ENCODE measurements around the gene MEDAG. TPM values are rescaled to one million over a fixed set of nuclear protein-coding genes. Genes with fewer than 3 reads are reported as not detected.
A peak's percentile ranks its signal among the peaks of the same experiment; 100 is the strongest.

Gene MEDAG
- under 1 TPM in 1 of 2 donors, not detected in 1; 0.09 TPM for total RNA-seq

DNA sequence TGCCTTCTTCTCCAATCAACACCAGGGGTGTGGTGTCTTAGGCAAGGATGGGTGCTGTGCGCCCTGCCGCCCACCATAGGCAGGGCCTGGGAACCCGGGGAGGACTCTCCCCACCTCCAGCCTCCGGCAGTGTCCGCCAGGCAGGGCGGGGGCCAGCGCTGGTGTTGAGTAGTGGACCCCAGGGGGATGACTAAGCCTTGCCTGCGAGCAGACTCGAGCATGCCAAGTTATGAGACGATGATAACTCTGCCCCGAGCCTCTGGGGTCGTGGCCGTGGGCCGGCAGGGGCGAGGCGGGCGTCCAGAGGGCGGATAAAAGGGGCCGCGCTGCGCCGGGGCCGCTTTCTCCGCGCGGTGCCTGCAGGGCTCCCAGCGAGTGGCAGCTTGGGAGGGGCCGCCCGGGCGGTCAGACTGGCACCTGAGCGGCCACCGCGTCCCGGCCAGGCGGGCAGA is at the start of gene MEDAG:
MEDAG (plus strand) TSS at position 340 of the 452 bp plus-strand sequence. CDS start 245 bp downstream, outside the sequence.
- no peak for DNase-seq
- Mint-ChIP-seq H3K27ac (no peak within 1 kb of the TSS), H3K36me3 (ENCODE audit: insufficient read depth in 2 of 2) (no peaks in the 10 kb centered on the region), H3K4me1 (ENCODE audit: low read depth) (peaks cover 12% of the 10 kb centered on the region), H3K27me3 (ENCODE audit: low read depth) (peaks cover 79% of the 10 kb centered on the region), H3K9me3 (peaks cover 0 to 3% of the 10 kb centered on the region in 2 donors), H3K4me3 (peak within 1 kb of the TSS in 1 of 2 donors; percentile 52)
- no peak for ATAC-seq (replicated peaks in 1 of 2)

DNA sequence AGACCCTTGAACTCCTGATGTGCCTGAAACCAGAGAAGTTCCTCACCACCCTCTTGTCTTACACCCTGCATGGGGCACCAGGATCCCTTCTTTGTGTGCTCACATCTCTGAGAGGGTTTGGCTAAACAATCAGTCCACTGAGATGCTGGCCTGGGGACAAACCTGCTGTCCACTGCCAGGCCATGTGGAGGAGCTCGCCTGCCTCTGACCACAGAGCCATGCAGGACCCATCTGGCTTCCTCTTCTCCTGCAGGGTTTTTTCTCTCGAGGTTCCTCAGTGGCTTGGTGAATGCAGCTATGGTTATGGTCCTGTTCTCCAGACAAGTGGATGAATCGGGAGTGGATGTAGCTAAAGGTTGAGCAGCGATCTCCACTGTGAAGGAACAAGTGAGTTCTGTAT is 49.1 kb upstream of the MEDAG start:
- DNase-seq, result no peak
- peaks cover 5% of the 10 kb centered on the region for H3K4me1 Mint-ChIP-seq (ENCODE audit: low read depth)
- H3K4me3 Mint-ChIP-seq, result no peak overlapping the region
- no peak overlapping the region for H3K27ac Mint-ChIP-seq
- peaks cover 9% of the 10 kb centered on the region for H3K27me3 Mint-ChIP-seq (ENCODE audit: low read depth)
- H3K9me3 Mint-ChIP-seq, result no peaks in the 10 kb centered on the region
- ATAC-seq (replicated peaks in 1 of 2), result no peak
- no peaks in the 10 kb centered on the region for H3K36me3 Mint-ChIP-seq (ENCODE audit: insufficient read depth in 2 of 2)

DNA sequence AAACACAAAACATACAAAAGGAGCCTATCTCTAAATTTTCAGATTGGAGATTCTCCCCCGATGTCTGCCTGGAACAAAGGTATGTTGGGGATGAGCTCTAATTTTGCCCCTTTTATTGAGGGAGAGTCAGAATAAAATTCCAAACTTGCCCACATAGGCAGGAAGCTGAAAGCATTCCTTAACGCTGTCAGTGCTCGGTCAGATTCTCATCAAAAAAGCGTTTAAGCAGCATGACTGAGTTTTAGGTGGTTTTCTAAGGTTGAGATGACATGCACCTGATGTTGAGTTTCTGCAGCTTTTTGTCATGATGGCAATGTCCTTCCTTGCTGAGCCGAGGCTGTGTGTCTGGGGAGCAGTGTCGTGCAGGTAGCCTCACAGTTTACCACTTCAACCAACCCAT is 48.4 kb upstream of the MEDAG start:
- Mint-ChIP-seq H3K4me1 (ENCODE audit: low read depth) (peaks cover under 1% of the 10 kb centered on the region), H3K27ac (no peak overlapping the region), H3K4me3 (no peak overlapping the region), H3K36me3 (ENCODE audit: insufficient read depth in 2 of 2) (no peaks in the 10 kb centered on the region), H3K9me3 (no peaks in the 10 kb centered on the region), H3K27me3 (ENCODE audit: low read depth) (peaks cover 9% of the 10 kb centered on the region)
- DNase-seq (no peak), ATAC-seq (replicated peaks in 1 of 2) (no peak)

DNA sequence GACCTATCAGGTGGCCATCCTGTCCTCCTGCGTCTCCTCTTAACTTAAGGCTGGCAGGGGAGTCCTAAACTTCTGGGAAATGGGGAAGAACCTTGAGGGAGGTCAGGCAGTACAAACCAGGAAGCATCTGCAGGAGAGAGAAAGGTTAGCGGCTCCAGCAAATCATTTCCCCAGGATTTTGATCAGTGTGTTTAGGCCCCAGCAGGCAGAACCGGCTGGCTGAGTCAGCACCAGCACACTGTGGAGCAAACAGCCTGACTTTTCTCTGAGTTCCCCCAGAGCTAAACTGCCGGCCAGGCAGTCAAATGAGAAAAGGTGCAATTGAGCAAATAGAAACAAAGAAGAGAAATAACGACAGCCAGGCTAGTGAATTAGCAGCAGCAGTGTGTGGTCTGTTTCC is 46.7 kb upstream of the MEDAG start:
- peaks cover 9% of the 10 kb centered on the region for H3K27me3 Mint-ChIP-seq (ENCODE audit: low read depth)
- H3K36me3 Mint-ChIP-seq (ENCODE audit: insufficient read depth in 2 of 2), result no peaks in the 10 kb centered on the region

DNA sequence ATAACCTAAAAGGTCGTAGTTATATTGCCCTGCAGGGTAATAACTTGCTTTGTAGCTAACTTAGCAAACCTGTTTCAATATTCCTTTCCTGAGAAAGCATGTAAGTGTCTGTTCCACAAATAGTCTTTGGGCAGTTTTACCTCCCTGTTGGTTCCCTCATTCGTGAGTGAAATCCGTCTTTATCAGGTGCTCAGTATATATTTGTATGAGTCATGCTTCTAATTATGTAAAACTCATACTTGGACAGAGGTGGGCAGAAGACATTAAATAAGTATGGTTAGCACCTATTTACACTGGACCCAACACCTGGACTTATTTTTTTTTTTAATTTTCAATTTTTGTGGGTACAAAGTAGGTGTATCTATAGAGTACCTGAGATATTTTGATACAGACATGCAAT is 44.9 kb upstream of the MEDAG start:
- Mint-ChIP-seq H3K27me3 (ENCODE audit: low read depth) (peaks cover 15% of the 10 kb centered on the region), H3K9me3 (no peaks in the 10 kb centered on the region), H3K36me3 (ENCODE audit: insufficient read depth in 2 of 2) (no peaks in the 10 kb centered on the region), H3K4me1 (ENCODE audit: low read depth) (peaks cover 11% of the 10 kb centered on the region), H3K27ac (no peak overlapping the region), H3K4me3 (no peak overlapping the region)
- ATAC-seq (replicated peaks in 1 of 2) (no peak), DNase-seq (no peak)

More for the DNA sequence above, 46.7 kb upstream of the MEDAG start:
- DNase-seq (no peak), ATAC-seq (replicated peaks in 1 of 2) (no peak)
- H3K4me1 Mint-ChIP-seq (ENCODE audit: low read depth), result no peaks in the 10 kb centered on the region
- H3K4me3 Mint-ChIP-seq, result no peak overlapping the region
- H3K9me3 Mint-ChIP-seq, result no peaks in the 10 kb centered on the region
- H3K27ac Mint-ChIP-seq, result no peak overlapping the region

DNA sequence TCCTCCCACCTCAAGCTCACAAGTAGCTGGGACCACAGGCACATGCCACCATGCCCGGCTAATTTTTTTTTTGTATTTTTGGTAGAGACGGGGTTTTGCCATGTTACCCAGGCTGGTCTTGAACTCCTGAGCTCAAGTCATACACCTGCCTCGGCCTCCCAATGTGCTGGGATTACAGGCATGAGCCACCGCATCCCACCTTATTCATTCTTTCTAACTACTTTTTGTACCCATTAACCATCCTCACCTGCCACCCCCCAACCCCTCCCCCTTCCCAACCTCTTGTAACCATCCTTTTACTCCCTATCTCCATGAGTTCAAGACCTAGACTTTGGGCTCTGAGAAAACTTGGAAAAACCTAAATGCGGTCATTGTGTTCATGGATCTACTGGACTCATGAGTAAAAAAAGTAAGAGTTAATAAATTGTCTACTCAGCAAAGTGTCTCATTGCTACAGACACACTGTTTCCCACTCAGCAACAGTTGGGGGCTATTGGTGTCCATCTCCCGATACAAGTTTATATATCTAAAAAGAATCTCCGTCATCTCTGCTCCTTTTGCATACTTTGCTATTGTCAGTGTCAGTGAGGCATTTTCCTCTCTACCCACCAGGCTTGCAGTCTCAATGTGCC is 44.1 kb upstream of the MEDAG start:
- no peak overlapping the region for H3K4me3 Mint-ChIP-seq
- peaks cover 11% of the 10 kb centered on the region for H3K4me1 Mint-ChIP-seq (ENCODE audit: low read depth)
- ATAC-seq (replicated peaks in 1 of 2) (no peak), DNase-seq (no peak)
- H3K9me3 Mint-ChIP-seq, result no peaks in the 10 kb centered on the region
- no peaks in the 10 kb centered on the region for H3K36me3 Mint-ChIP-seq (ENCODE audit: insufficient read depth in 2 of 2)
- H3K27me3 Mint-ChIP-seq (ENCODE audit: low read depth), result peaks cover 17% of the 10 kb centered on the region
- no peak overlapping the region for H3K27ac Mint-ChIP-seq

DNA sequence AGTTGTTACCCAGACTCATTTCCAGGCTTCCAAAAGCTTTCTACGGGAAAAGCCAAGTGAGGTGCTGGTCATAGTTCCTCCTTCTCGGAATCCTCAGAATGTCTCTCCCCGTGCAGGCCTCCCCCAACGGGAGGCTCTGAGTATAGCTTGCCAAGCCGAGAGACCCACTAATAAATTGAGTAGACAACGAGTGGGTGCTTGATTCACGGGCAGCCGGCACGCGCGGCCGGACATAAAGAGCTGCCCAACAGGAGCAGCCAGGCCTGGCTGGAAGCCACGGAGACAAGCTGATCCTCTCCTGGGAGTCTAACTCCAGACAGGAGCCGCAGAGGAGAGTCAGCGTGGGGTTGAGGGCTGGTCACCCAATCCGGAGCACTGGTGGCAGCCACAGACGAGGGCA is 43.4 kb upstream of the MEDAG start:
- Mint-ChIP-seq H3K4me1 (ENCODE audit: low read depth) (peaks cover 11% of the 10 kb centered on the region), H3K9me3 (no peaks in the 10 kb centered on the region), H3K27me3 (ENCODE audit: low read depth) (peaks cover 12% of the 10 kb centered on the region), H3K36me3 (ENCODE audit: insufficient read depth in 2 of 2) (no peaks in the 10 kb centered on the region), H3K4me3 (no peak overlapping the region), H3K27ac (no peak overlapping the region)
- DNase-seq, result no peak
- no peak for ATAC-seq (replicated peaks in 1 of 2)

DNA sequence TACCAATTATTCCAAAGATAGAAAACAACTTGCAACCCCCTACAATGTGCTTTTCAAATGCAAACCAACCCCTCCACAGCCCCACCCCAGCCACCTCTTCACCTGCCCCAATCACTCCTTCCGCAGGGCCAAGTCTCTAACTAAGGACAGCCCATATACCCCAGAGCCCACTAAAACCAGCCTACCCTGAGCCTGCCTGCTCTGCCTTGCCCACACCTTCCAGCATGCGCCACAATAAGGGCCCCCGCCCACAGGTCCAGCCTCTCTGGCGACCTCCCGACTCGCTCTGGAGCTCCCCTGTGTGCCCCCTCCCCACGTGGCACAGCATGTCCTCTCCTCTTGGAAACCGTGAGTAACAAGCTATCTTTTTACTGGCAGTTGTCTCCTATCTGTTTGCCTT is 42.8 kb upstream of the MEDAG start:
- H3K4me1 Mint-ChIP-seq (ENCODE audit: low read depth), result peaks cover 11% of the 10 kb centered on the region
- H3K27me3 Mint-ChIP-seq (ENCODE audit: low read depth), result peaks cover 12% of the 10 kb centered on the region
- no peaks in the 10 kb centered on the region for H3K9me3 Mint-ChIP-seq
- no peak overlapping the region for H3K27ac Mint-ChIP-seq
- H3K4me3 Mint-ChIP-seq, result no peak overlapping the region
- no peaks in the 10 kb centered on the region for H3K36me3 Mint-ChIP-seq (ENCODE audit: insufficient read depth in 2 of 2)
- DNase-seq, result no peak
- ATAC-seq (replicated peaks in 1 of 2), result no peak

DNA sequence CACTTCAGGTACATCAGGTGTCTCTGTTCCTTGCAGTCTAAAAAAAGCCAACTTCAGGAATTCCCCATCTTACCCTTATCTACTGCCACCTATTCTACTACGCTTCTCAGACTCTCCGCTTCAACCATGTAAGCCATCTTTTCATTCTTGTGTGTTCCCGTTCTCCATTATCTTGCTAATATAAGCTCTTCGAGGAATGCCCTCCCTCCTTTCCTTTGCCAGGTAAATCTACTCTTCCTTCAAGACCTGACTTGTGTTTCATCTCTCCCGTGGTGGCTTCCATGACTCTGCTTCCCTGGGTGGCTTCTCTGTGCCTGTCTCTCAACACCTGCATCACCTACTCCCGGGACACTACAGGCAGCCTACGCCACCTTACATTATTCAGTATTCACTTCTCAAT is 42.3 kb upstream of the MEDAG start:
- ATAC-seq (replicated peaks in 1 of 2) (no peak), DNase-seq (no peak)
- H3K4me3 Mint-ChIP-seq, result no peak overlapping the region
- no peak overlapping the region for H3K27ac Mint-ChIP-seq
- H3K4me1 Mint-ChIP-seq (ENCODE audit: low read depth), result peaks cover 11% of the 10 kb centered on the region
- no peaks in the 10 kb centered on the region for H3K36me3 Mint-ChIP-seq (ENCODE audit: insufficient read depth in 2 of 2)
- peaks cover 12% of the 10 kb centered on the region for H3K27me3 Mint-ChIP-seq (ENCODE audit: low read depth)
- H3K9me3 Mint-ChIP-seq, result no peaks in the 10 kb centered on the region

DNA sequence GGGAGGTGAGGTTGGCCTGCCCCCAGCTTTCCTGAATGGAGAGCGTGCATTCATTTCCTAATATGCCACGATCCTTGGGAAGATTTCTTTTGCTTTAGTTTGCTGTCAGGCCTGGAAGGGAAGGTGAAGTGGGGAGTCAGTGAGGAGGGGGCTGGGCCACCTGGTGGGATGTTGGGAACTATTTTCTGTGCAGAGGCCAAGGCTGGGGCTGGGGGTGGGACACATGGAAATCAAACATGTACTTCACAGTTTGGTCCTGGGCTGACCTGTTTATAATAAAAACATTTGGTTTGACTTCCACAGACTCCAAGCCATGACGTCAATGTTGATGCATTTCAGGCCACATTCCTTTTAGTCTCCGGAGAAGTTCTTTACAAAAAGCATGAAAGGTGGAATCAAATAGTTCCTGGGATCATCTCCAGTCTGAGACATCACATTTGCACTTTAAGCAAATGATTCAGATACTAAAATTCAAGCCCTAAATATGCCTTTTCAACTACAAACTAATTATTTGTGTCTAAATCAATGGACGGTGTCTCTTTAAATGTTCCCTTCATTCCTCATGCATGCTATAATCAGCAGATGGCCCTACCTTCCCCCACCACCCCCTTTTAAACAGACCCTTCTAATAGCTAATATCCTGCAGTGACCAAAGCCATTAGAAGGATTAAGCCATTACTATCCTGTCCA is 41.5 kb upstream of the MEDAG start:
- no peaks in the 10 kb centered on the region for H3K36me3 Mint-ChIP-seq (ENCODE audit: insufficient read depth in 2 of 2)
- no peaks in the 10 kb centered on the region for H3K9me3 Mint-ChIP-seq
- no peak for ATAC-seq (replicated peaks in 1 of 2)
- peaks cover 12% of the 10 kb centered on the region for H3K27me3 Mint-ChIP-seq (ENCODE audit: low read depth)
- H3K4me1 Mint-ChIP-seq (ENCODE audit: low read depth), result peaks cover 11% of the 10 kb centered on the region
- no peak overlapping the region for H3K27ac Mint-ChIP-seq
- DNase-seq, result no peak
- H3K4me3 Mint-ChIP-seq, result no peak overlapping the region

DNA sequence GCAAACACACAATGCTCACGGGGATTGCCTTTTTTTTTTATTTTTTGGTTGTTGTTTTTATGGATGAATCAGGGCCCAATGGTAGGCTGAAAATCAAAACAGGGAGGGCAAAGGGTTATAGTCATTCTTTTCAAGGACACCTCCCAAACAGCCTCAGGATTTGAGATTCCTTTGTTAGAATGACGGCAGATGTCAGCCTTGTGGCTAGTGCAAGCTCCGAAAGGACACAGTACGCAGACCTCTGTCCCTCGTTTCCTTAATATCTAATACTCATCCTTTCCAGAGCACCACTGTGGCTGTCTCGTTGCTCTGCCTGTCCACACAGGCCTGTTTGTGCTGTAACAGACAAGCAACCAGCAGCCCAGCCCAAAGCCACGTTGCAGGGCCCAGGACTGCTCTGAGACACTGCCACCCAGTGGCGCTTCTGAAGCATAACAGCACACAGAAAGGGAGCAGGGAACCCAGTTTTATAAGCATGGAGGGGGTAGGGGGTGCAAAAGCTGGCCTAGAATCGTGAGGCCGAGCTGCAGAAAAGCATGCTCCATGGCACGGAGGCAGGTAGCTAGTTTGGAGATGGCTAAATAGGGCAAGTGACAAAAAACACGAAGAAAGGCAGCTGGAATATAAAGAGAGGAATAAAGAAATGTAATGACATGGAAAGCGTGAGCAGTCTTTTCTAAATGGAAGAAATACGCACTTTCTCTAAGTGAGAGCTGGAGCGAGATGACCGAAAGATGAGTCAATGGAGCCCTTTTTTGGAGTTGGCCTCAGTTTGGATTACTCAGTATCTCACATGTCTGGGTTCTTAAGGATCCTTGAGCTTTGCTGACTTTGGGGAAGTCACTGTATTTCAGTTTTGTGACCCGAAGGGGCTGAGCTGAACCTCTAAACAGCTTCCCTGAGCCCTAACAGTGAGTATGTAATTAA is 40.7 kb upstream of the MEDAG start:
- H3K27me3 Mint-ChIP-seq (ENCODE audit: low read depth), result peaks cover 13% of the 10 kb centered on the region
- peak overlapping the region; percentile 6 to 36 for H3K4me3 Mint-ChIP-seq
- peaks cover 11% of the 10 kb centered on the region for H3K4me1 Mint-ChIP-seq (ENCODE audit: low read depth)
- H3K36me3 Mint-ChIP-seq (ENCODE audit: insufficient read depth in 2 of 2), result no peaks in the 10 kb centered on the region
- no peaks in the 10 kb centered on the region for H3K9me3 Mint-ChIP-seq
- H3K27ac Mint-ChIP-seq, result no peak overlapping the region
- DNase-seq, result peak; percentile 55 to 62
- ATAC-seq (replicated peaks in 1 of 2), result peak; percentile 91 to 92

DNA sequence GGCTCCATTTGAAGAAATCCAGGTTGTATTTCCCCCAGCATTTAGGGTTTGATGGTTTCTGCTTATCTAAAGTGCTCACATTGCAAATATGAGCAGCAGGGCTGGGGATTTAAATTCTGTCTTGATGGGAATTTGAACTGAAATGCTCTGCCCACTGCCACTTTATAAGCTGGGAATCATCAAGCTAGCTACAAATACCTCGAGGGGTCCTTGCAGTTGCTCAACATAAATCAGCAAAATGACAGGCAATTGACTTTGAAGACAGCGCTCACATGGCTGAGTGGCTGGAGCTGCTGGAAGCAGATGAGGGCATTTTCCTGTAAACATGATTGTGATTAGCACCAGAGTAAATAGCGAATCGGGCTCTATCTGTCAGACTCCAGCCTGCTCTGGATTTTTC is 39.4 kb upstream of the MEDAG start:
- H3K4me1 Mint-ChIP-seq (ENCODE audit: low read depth), result peaks cover 11% of the 10 kb centered on the region
- ATAC-seq (replicated peaks in 1 of 2), result no peak

DNA sequence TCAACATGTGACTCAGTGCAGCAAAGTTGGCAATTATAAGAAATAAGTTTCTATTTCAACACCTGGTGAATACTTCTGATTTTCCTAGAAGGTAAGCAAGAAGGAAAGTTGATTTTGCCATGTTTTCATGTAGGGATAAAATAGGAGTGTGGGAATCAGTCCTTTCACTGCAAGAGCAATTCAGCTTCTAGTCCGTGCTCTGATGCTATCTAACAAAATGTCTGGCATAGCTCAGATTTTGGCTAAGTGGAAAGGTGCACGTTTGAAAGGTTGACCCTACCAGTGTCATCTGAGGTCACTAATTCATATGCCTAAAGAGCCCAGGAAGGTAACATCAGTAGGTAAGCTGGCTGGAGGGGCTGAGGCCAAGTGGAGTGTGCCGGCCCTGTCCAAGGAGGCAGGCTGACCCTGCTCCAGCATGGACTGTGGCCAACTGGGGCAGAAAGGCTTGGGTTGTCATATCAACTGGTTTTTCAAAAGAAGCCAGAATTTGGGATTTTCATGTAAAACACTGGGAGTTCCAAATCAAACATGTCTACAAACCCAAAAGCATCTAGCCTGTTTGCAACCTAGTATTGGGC is 38.9 kb upstream of the MEDAG start:
- H3K4me3 Mint-ChIP-seq, result no peak overlapping the region
- H3K27ac Mint-ChIP-seq, result no peak overlapping the region

More for the DNA sequence above, 39.4 kb upstream of the MEDAG start:
- DNase-seq, result no peak
- H3K27me3 Mint-ChIP-seq (ENCODE audit: low read depth), result peaks cover 19% of the 10 kb centered on the region
- H3K36me3 Mint-ChIP-seq (ENCODE audit: insufficient read depth in 2 of 2), result no peaks in the 10 kb centered on the region
- H3K9me3 Mint-ChIP-seq, result no peaks in the 10 kb centered on the region
- H3K27ac Mint-ChIP-seq, result no peak overlapping the region
- no peak overlapping the region for H3K4me3 Mint-ChIP-seq

More for the DNA sequence above, 38.9 kb upstream of the MEDAG start:
- Mint-ChIP-seq H3K4me1 (ENCODE audit: low read depth) (peaks cover 11% of the 10 kb centered on the region), H3K27me3 (ENCODE audit: low read depth) (peaks cover 19% of the 10 kb centered on the region), H3K36me3 (ENCODE audit: insufficient read depth in 2 of 2) (no peaks in the 10 kb centered on the region), H3K9me3 (no peaks in the 10 kb centered on the region)
- DNase-seq (no peak), ATAC-seq (replicated peaks in 1 of 2) (no peak)

Data from activated T-cell treated with anti-CD3 and anti-CD28 coated beads, Interleukin-2, amount 50 U/mL, for 72 hours (primary cell).